GM19467 (cell line): Measurements from ENCODE around the gene UBAP1.
"Not testable (repeated sequence)": the region's sequence is repeated elsewhere in the genome, so short reads cannot be mapped to it uniquely, and the experiment has no call there.

Source experiments
- ATAC-seq: cut with Tn5 transposase; IDR thresholded peaks from one replicate; pipeline ENCODE4 v1.9.1; 2021; ENCODE audit warnings: mild to moderate bottlenecking, moderate library complexity; ENCODE audit not compliant: unreplicated experiment

The UBAP1 gene

GRCh38 chr9:34179213-34180136 lies 632 bp downstream of the UBAP1 start:
- ATAC-seq = no peak

GRCh38 chr9:34185778-34186551 lies 7.1 kb downstream of the UBAP1 start:
- ATAC-seq = peak; percentile 92

- no peak for ATAC-seq
Measured at GRCh38 chr9:34187891-34188240, 9.0 kb downstream of the UBAP1 start.

DNA sequence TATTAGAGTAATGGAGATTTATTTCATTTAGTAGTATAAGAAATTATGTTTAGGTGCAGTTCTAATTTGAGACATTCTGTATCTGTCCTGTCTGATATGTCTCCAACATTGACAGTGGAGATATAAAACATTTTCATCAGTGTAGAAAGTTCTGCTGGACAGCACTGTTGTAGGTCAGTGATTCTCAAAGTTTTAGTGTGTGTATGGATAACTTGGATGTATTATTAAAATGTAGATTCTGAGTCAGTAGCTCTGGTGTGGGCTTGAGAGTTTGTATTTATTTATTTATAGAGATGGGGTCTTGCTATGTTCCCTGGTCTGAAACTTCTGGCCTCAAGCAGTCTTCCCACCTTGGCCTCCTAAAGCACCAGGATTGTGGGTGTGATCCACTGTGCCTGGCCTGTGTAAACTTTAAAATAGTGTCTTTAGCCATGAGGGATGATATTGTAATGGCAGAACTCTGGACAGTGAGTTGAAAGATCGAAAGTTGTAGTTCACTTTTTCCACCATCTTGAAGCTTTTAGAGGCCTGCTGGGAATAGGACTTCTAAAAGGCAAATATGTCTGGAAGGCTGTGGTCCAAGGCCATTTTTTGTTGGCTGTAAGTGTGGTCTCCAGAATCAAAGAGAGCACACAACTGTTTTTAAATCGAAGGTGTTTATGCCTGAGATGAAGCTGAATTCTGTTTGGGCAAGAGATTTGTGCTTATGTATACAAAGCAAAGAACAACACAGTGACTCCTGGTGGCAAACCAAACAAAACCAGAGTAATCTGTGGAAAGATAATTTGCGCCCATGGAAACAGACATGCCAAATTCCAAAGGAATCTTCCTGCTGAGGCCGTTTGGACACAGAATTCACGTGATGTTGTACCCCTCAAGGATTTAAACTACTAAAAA lies 12.4 kb downstream of the UBAP1 start:
- no peak for ATAC-seq

- no peak for ATAC-seq
Measured at GRCh38 chr9:34195143-34195542, 16.3 kb downstream of the UBAP1 start.

DNA sequence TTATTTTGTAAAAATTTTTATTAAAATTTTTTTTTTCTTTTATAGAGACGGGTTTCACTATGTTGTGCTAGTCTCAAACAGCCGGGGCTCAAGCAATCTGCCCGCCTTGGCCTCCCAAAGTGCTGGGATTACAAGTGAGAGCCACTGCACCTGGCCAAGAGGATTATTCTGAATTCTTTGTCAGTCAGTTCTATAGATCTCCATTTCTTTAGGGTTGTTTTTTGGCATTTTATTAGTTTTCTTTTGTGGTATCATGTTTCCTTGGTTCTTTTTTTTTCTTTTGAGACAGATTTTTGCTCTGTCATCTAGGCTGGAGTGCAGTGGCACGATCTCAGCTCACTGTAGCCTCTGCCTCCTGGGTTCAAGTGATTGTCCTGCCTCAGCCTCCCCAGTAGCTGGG lies 18.4 kb downstream of the UBAP1 start:
- not testable (repeated sequence) for ATAC-seq

DNA sequence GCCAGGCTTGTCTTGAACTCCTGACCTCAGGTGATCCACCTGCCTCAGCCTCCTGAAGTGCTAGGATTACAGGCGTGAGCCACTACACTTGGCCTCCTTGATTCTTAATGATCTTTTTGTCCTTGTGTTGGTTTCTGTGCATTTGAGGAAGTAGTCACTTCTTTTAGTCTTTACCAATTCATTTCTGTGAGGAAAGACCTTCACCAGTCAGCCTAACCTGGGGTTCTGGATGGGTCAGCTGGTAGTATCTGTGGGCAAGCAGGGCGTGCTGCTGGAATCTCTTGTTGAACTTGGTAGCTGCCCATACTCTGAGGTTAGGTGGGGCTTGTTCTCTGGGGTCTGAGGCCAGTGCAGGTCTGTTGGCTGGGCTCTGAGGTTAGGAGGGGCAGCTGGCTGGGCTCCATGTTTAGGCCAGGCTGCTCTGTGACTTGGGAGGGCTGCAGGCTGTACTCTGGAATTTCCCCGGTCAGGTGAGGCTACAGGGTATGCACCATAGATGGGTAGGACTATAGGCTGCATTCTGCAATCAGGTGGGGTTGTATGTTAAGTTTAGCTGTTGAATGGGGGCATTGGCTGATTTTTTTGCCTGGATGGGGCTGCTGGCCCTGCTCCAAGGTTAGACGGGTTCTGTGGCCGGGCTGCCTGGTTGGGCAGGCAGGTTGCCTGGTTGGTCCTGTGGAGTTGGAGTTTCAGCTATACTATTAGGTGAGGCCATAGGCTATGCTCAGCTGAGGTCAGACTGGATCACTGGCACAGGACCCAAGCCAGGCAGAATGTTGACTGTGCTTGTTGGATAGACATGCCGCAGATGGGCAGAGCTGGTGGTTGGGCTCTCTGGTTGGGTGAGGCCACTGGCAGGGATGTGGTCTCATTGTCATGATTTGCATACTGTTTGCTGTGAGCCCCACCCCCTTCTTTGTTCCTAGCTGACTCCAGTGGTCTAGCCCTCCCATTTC lies 19.2 kb downstream of the UBAP1 start:
- no peak for ATAC-seq

GRCh38 chr9:34200092-34200491 lies 21.2 kb downstream of the UBAP1 start:
- ATAC-seq = no peak

DNA sequence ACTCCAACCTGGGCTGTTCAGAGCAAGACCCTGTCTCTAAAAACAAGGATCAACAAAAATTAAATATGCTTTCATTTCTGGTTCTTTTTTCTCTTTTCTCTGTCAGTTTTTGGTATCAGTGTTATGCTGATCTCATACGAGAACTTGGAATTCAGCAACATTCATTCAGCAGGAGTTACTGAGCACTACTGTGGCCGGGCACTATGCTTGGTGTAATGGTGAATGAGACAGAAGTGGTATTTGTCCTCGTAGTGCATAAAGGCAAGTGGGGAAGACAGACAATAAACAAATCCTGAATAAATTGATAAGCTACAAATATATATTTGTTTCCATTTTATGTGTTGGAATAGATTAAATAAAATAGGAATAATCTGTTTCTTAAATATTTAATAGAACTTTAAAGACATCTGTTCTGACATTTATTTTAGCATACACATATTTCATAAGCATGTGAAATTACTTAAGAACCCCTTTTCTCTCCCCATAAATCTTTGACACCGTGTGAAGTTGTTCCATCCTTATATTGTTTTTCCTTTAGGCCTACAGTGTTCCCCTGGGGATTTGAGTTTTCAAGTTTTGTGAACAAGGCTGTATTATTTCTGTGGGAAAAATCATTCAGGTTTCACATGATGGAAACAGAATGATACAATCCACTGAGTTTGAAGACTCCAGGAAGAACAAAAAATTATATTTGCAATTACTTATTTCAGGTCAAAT lies 24.6 kb downstream of the UBAP1 start:
- ATAC-seq = no peak

DNA sequence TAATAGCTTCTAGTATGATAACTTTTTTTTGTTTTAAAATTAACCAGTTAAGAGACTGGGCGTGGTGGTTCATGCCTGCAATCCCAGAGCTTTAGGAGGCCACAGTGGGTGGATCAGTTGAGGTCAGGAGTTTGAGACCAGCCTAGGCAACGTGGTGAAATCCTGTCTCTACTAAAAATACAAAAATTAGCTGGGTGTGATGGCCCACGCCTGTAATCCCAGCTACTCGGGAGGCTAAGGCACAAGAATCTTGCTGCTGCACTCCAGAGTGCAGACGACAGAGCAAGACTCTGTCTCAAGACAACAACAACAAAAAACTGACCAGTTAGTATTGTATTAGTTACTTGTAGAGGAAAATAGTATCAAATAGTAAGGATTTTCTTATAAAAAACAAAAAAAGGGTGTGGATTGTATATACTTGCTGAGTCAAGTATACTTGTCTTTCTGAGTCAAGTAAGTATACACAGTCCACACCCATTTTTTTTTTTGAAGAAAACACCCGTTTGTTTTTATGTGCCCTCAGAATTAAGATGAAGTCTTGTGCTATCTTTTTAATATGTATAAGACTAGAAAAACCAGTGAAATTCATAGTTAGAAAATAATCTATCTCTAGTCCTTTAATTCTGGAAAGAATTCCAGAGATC lies 25.3 kb downstream of the UBAP1 start:
- no peak for ATAC-seq

GRCh38 chr9:34205102-34205501 lies 26.3 kb downstream of the UBAP1 start:
- no peak for ATAC-seq

DNA sequence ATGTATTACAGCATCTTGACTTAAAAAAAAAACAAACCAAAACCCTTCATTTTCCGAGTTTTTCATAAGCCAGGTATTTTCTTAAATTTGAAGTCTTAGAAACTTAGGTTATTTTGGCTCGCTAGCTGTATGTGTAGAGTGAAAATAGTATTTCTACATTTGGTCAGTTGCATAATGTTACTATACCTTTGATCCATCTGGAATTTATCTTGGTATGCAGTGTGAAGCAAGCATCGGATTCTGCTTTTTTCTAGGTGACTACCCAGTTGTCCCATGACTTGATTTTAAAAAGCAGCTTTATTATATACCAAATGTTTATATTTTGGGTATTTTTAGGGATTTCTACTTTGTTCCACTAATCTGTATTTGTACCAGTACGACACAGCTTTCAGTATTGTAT lies 27.7 kb downstream of the UBAP1 start:
- ATAC-seq = no peak

DNA sequence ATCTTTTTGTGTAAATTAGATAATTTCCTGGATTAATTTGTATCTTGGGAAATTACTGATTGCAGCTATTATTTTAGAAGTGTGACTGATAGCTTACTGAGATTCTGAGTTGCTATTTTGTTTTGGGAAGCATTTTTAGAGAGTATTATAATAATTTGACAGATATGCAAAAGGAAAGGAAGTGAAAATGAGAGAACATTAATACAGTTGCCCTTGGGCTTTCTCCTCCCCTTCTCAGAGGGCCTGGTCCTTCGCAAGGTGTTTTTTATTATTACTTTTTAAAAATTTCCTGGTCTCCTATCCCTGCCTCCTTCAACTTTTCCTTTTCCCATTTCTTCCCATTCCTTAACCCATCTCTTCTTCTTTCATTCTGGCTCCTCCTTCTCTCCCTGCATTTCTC lies 32.6 kb downstream of the UBAP1 start:
- ATAC-seq = no peak

- not testable (repeated sequence) for ATAC-seq
Measured at GRCh38 chr9:34214354-34215000, 35.6 kb downstream of the UBAP1 start.

GRCh38 chr9:34216325-34216724 lies 37.5 kb downstream of the UBAP1 start:
- no peak for ATAC-seq

DNA sequence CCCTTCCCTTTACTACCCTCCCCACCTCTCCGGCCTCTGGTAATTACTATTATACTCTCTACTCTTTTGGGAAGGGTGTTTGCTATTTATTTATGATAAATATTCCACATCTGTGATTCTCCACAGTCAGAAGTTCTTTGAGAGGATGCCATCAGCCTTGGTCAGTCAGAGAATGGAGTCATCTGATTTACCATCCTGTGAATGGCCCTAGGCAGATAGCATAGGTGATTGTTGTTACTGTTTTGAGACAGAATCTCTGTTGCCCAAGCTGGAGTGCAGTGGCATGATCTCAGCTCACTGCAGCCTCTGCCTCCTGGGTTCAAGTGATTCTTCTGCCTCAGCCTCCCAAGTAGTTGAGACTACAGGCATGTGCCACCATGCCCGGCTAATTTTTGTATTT lies 38.2 kb downstream of the UBAP1 start:
- ATAC-seq = not testable (repeated sequence)

DNA sequence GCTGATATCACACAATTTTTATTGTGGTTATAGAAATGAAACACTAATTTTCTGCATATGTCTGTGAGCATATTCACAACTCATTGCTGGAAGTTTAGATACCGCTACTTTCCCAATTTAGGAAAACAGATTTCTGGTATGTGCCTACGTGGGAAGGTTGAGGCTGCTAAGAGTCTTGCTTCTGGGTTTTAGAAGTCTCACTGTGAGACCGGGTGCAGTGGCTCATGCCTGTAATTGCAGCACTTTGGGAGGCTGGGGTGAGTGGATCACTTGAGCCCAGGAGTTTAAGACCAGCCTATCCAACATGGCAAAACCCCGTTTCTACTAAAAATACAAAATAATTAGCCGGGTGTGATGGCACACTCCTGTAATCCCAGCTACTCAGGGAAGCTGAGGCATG lies 39.6 kb downstream of the UBAP1 start:
- no peak for ATAC-seq

DNA sequence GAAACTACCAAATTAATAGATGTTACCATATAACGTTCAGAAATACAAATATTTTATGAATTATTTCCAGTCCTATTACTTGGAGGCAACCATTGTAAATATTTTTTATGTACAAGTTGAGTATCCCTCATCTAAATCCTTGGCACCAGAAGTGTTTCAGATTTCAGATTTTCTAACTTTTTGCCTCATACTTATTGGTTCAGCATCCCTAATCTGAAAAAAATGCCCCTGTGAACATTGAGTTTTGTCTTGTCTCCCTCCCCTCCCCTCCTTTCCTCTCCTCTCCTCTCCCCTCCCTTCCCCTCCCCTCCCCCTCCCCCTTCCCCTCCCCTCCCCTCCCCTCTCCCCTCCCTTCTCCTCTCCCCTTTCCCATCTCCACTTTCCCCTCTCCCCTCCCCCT lies 40.6 kb downstream of the UBAP1 start:
- no peak for ATAC-seq
